HUES64 (cell line): ENCODE data around the gene RTEL1.

Experiments
- H3K27ac ChIP-seq: 2 replicates; pipeline ENCODE4 v1.7.0; 2013; ENCODE audit warnings: low read depth, low read length, inconsistent platforms
- H3K27me3 ChIP-seq: 2 replicates; pipeline ENCODE4 v1.6.1; 2013; ENCODE audit warnings: mild to moderate bottlenecking, low read length; ENCODE audit not compliant: insufficient read depth
- H3K36me3 ChIP-seq: 2 replicates; pipeline ENCODE4 v1.6.1; 2013; ENCODE audit warnings: mild to moderate bottlenecking, low read length; ENCODE audit not compliant: insufficient read depth
- H3K4me1 ChIP-seq: 2 replicates; pipeline ENCODE4 v1.6.1; 2013; ENCODE audit warnings: mild to moderate bottlenecking, low read length, moderate library complexity; ENCODE audit not compliant: insufficient read depth
- H3K4me3 ChIP-seq: 2 replicates; pipeline ENCODE4 v1.5.1; 2013; ENCODE audit warnings: mild to moderate bottlenecking, low read length, moderate library complexity
- H3K9ac ChIP-seq: 2 replicates; pipeline ENCODE4 v1.6.1; 2013; ENCODE audit warnings: mild to moderate bottlenecking, low read depth, low read length
- H3K9me3 ChIP-seq: 2 replicates; pipeline ENCODE4 v1.6.1; 2013; ENCODE audit warnings: low read depth, low read length; ENCODE audit not compliant: insufficient read depth
- WGBS: fragments of 150-250, 120-280 bp; methylation state at CpG from one replicate; pipeline ENCODE4 v1.1.7; 2013; ENCODE audit warnings: missing lambda C conversion rate; 5-methylcytosine and 5-hydroxymethylcytosine counted together

The RTEL1 gene

GRCh38 chr20:63678667-63679465 is 20.8 kb downstream of the RTEL1 start:
- Histone ChIP-seq H3K4me3 (no peak overlapping the region), H3K4me1 (no peaks in the 10 kb centered on the region), H3K27me3 (no peaks in the 10 kb centered on the region), H3K9me3 (no peaks in the 10 kb centered on the region), H3K9ac (no peak overlapping the region), H3K36me3 (peaks cover 35% of the 10 kb centered on the region), H3K27ac (no peak overlapping the region)
- WGBS = 91% methylated on average over 38 of the region's 38 CpGs

GRCh38 chr20:63679799-63680305 is 21.7 kb downstream of the RTEL1 start:
- H3K27me3 ChIP-seq = no peaks in the 10 kb centered on the region
- no peaks in the 10 kb centered on the region for H3K9me3 ChIP-seq
- no peak overlapping the region for H3K4me3 ChIP-seq
- 96% methylated on average over 19 of the region's 19 CpGs for WGBS
- H3K9ac ChIP-seq = no peak overlapping the region
- H3K27ac ChIP-seq = no peak overlapping the region
- H3K4me1 ChIP-seq = no peaks in the 10 kb centered on the region
- peaks cover 26% of the 10 kb centered on the region for H3K36me3 ChIP-seq

DNA sequence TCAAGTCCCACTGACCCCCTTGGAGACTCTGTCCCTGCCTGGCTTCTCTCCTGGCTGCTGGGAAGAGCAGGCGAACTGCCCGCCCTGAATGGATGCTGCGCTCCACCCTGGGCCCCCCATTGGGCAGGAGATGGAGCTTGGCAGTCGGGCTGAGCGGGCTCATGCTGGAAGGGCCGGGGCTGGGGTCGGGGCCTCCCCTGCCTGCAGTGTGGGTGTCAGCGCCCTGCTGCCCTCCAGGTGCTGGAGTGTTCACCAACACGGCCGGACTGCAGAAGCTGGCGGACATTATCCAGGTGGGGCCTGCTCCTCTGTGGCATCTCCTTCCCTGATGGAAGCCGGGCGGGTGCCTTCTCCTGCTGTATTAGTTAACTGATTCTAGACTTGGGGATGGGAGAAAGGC is 22.3 kb downstream of the RTEL1 start:
- Histone ChIP-seq H3K27ac (no peak overlapping the region), H3K9ac (no peak overlapping the region), H3K27me3 (no peaks in the 10 kb centered on the region), H3K4me1 (no peaks in the 10 kb centered on the region), H3K36me3 (peaks cover 23% of the 10 kb centered on the region), H3K4me3 (no peak overlapping the region), H3K9me3 (no peaks in the 10 kb centered on the region)
- WGBS = 96% methylated on average over 13 of the region's 13 CpGs

DNA sequence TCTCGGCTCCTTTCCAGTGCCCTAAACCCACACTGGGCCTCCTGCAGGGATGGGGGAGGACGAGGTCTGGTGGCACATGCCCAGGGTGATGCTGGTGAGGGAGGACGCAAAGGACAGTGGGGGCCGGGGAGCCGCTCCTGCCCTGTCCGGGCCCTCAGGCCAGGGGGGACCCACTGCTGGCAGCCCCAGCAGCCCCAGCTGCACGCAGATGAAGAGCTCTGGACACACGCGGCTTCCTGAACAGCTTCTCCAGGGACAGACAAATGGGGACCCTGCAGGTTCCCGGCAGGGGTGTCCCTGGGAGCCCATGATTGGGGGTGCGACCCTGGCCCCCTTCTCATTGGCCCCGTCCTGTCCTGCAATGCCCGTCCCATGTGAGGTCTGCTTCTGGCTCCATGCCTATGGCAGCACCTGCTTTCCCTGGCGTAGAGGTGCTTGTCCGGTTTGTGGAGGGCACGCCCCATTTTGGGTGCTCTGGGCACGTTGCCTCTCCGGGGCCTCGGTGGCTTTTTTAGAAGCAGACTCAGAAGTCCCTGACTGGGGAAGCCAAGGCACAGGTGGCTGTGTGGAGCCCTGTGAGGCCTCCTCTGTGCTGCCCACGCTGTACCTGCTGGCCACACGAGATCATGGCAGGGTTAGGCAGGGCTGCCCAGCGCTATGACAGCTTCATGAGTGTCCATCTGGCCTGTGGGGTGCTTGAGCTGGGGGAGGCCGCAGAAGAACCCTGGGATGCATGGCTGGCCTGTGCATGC is 22.9 kb downstream of the RTEL1 start:
- H3K27ac ChIP-seq = no peak overlapping the region
- H3K27me3 ChIP-seq = no peaks in the 10 kb centered on the region
- 95% methylated on average over 23 of the region's 23 CpGs for WGBS
- no peaks in the 10 kb centered on the region for H3K9me3 ChIP-seq
- no peak overlapping the region for H3K4me3 ChIP-seq
- no peak overlapping the region for H3K9ac ChIP-seq
- H3K4me1 ChIP-seq = no peaks in the 10 kb centered on the region
- peaks cover 19% of the 10 kb centered on the region for H3K36me3 ChIP-seq

- no peak overlapping the region for H3K4me3 ChIP-seq
- 95% methylated on average over 13 of the region's 13 CpGs for WGBS
- no peaks in the 10 kb centered on the region for H3K9me3 ChIP-seq
- H3K4me1 ChIP-seq = no peaks in the 10 kb centered on the region
- H3K36me3 ChIP-seq = peaks cover 15% of the 10 kb centered on the region
- H3K27me3 ChIP-seq = no peaks in the 10 kb centered on the region
- H3K9ac ChIP-seq = no peak overlapping the region
- no peak overlapping the region for H3K27ac ChIP-seq
These were observed 23.6 kb downstream of the RTEL1 start for GRCh38 chr20:63681609-63682142.

DNA sequence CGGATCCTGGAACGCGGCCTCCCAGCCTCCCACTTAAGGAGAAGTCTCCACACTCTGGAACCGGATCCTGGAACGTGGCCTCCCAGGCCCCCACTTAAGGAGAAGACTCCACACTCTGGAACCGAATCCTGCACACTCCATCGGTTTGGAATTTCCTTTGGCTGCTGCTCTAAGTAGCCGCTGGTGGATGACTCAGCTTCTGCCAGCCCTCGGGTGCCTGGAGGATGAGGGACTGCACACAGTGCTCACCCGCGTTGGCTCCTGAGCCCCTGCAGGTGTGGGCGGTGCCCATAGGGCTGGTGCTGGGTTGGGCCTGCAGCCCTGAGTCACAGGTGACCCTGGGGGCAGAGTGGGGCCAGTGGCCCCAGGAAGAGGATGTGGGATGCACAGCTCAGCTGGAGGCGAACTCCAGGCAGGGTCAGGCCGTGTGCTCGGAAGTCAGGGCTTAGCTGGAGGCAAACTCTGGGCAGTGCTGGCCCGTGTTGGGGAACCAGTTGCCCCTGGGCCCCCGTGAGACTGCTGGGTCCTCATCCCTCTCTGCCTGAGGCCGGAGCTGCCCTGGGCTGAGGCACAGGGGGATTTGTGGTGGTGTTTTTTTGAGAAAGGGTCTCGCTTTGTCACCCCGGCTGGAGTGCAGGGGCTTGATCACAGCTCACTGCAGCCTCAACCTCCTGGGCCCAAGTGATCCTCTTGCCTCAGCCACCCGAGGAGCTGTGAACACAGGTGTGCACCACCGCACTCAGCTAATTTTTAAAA is 24.4 kb downstream of the RTEL1 start:
- H3K27me3 ChIP-seq = no peaks in the 10 kb centered on the region
- H3K36me3 ChIP-seq = peaks cover 11% of the 10 kb centered on the region
- no peak overlapping the region for H3K9ac ChIP-seq
- no peak overlapping the region for H3K4me3 ChIP-seq
- WGBS = 83% methylated on average over 22 of the region's 22 CpGs
- no peaks in the 10 kb centered on the region for H3K4me1 ChIP-seq
- no peak overlapping the region for H3K27ac ChIP-seq
- no peaks in the 10 kb centered on the region for H3K9me3 ChIP-seq

- 0 out of 2 replicates have a peak, but pooled peaks cover 2% of the 10 kb centered on the region for H3K36me3 ChIP-seq
- H3K9me3 ChIP-seq = no peaks in the 10 kb centered on the region
- H3K4me3 ChIP-seq = no peak overlapping the region
- no peaks in the 10 kb centered on the region for H3K4me1 ChIP-seq
- H3K27ac ChIP-seq = no peak overlapping the region
- no peaks in the 10 kb centered on the region for H3K27me3 ChIP-seq
- WGBS = 92% methylated on average over 21 of the region's 21 CpGs
- no peak overlapping the region for H3K9ac ChIP-seq
These were observed 27.3 kb downstream of the RTEL1 start for GRCh38 chr20:63685269-63686026.

DNA sequence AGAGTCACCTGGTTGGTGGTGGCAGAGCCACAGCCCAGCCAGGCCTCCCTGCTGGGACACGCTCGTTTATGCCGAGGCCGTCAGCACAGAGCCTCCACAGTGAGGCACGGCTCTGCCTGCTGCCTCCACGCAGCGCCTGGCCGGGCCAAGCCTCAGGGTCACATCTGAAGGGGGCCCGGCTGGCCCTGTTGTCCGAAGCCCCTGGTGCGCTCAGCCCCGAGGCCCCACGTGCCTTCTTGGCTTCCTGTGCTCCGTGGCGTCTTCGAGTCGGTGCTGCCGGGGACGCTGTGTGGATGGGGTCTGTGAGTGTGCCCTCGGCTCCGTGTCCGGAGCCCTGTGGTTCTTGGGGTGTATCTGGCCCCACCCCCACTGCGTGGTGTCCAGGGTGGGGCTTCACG is 28.0 kb downstream of the RTEL1 start:
- Histone ChIP-seq H3K4me3 (no peak overlapping the region), H3K9me3 (no peaks in the 10 kb centered on the region), H3K36me3 (0 out of 2 replicates have a peak, but pooled peaks cover 2% of the 10 kb centered on the region), H3K27ac (peak overlapping the region; percentile 35; the same call in 1 of the 2 replicates), H3K27me3 (no peaks in the 10 kb centered on the region), H3K9ac (0 out of 2 replicates have a peak overlapping the region, but pooled peaks have one; percentile 24), H3K4me1 (no peaks in the 10 kb centered on the region)
- WGBS = 94% methylated on average over 24 of the region's 24 CpGs

DNA sequence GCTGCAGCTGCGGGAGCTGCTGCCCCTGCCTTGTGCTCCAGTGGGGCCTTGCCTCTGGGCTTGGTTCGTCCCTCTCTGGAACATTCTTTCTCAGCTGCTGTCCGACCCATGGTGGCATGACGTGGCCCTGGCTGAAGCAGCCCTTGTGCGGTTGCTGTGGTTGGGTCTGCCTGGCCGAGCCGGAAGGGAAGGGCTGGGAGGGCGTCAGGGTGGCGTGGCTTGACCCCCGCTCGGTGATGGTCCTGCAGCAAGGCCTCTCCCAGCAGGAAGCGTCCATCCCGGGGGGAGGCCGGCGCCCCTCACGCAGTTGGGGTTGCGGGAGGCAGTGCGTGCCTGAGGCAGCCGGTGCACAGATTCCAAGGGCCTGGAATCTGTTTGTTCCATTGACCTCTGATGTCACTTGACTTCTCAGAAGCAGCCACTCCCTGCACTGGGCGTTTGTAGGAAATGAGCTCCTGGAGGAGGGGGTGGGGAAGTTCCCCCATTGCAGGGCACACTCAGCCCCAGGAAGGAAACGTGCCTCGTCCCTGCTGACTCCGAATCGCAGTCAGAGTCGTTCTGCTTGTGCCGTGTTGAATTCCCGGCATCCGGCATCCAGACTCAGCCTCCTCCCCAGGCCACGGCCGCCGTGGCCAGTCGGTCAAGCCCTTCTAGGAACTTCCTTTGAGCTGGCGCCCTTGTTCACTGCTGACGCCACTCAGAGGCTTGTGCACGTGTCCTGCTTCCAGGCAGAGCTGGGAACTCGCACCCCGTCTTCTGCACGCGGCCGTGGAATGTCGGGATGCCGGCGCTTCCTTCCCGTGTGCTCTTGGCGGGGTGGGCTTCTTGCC is 28.6 kb downstream of the RTEL1 start:
- Histone ChIP-seq H3K9ac (peak overlapping the region; percentile 30; the same call in 1 of the 2 replicates), H3K27ac (peak overlapping the region; percentile 35; the same call in 1 of the 2 replicates), H3K27me3 (no peaks in the 10 kb centered on the region), H3K4me3 (no peak overlapping the region), H3K4me1 (no peaks in the 10 kb centered on the region), H3K9me3 (no peaks in the 10 kb centered on the region), H3K36me3 (0 out of 2 replicates have a peak, but pooled peaks cover 2% of the 10 kb centered on the region)
- WGBS = 91% methylated on average over 45 of the region's 45 CpGs
